SU-DHL-6 (cell line): ENCODE data around the gene MEIS2.

Source experiments
- H2AFZ ChIP-seq: fragments of 200-600 bp; sonication (generic); 2 replicates; pipeline ENCODE4 v1.6.1; 2014; ENCODE audit warnings: low read depth, mild to moderate bottlenecking, moderate library complexity, mixed read lengths, antibody characterized with exemption, low read length; ENCODE audit not compliant: severe bottlenecking
- H3F3A ChIP-seq: fragments of 200-600 bp; shearing (Covaris generic); 2 replicates; pipeline ENCODE4 v1.6.0; 2016; ENCODE audit warnings: antibody characterized with exemption, mild to moderate bottlenecking; ENCODE audit not compliant: insufficient read depth
- H3K27ac ChIP-seq: fragments of 200-600 bp; sonication (generic); 2 replicates; pipeline ENCODE4 v1.5.1; 2016; ENCODE audit warnings: low read depth, mild to moderate bottlenecking, low read length, moderate library complexity, mixed read lengths
- H3K27me3 ChIP-seq: fragments of 200-600 bp; sonication (generic), shearing (Covaris generic); 2 replicates; pipeline ENCODE4 v1.6.0; 2014; ENCODE audit warnings: mild to moderate bottlenecking, low read length
- H3K36me3 ChIP-seq: fragments of 200-600 bp; sonication (generic); 2 replicates; pipeline ENCODE4 v1.6.1; 2014; ENCODE audit warnings: mild to moderate bottlenecking, low read length, mixed read lengths
- H3K4me2 ChIP-seq: fragments of 300-600, 200-600 bp; shearing (Covaris generic), sonication (generic); 2 replicates; pipeline ENCODE4 v1.6.0; 2014; ENCODE audit warnings: low read length, low read depth, mild to moderate bottlenecking; ENCODE audit not compliant: poor library complexity, severe bottlenecking
- H3K4me3 ChIP-seq: fragments of 200-600 bp; sonication (generic); 2 replicates; pipeline ENCODE4 v1.5.1; 2014; ENCODE audit warnings: antibody characterized with exemption, low read length, mild to moderate bottlenecking, mixed read lengths; ENCODE audit not compliant: insufficient read depth, poor library complexity, severe bottlenecking
- H3K79me2 ChIP-seq: fragments of 200-600 bp; sonication (generic); 2 replicates; pipeline ENCODE4 v1.6.1; 2014; ENCODE audit warnings: mild to moderate bottlenecking, low read length, moderate library complexity; ENCODE audit not compliant: insufficient read depth
- H3K9ac ChIP-seq: fragments of 200-600 bp; sonication (generic); 2 replicates; pipeline ENCODE4 v1.7.0; 2014; ENCODE audit warnings: mild to moderate bottlenecking, low read length
- H3K9me2 ChIP-seq: fragments of 200-600 bp; sonication (generic); replicated peaks from 2 replicates; pipeline ENCODE4 v1.6.1; 2014; ENCODE audit warnings: low read length; ENCODE audit not compliant: insufficient read depth
- H3K9me3 ChIP-seq: fragments of 200-600 bp; sonication (generic); 2 replicates; pipeline ENCODE4 v1.6.1; 2014; ENCODE audit warnings: low read length, mixed read lengths; ENCODE audit not compliant: insufficient read depth
- H4K20me1 ChIP-seq: fragments of 200-600 bp; sonication (generic); 2 replicates; pipeline ENCODE4 v1.6.1; 2014; ENCODE audit warnings: low read depth, mild to moderate bottlenecking, antibody characterized with exemption, low read length, moderate library complexity, mixed read lengths
- CTCF ChIP-seq: fragments of 200-600 bp; sonication (generic); IDR thresholded peaks from one replicate; pipeline ENCODE4 v1.5.1; 2017; ENCODE audit warnings: antibody characterized with exemption, mild to moderate bottlenecking, low read length, moderate library complexity; ENCODE audit not compliant: insufficient read depth, poor library complexity, severe bottlenecking
- EZH2phosphoT487 ChIP-seq: fragments of 200-600 bp; sonication (generic), shearing (Covaris generic); conservative IDR thresholded peaks from 2 replicates; pipeline ENCODE4 v1.6.1; 2018; ENCODE audit warnings: mild to moderate bottlenecking, antibody characterized with exemption, low read length, moderate library complexity, mixed read lengths

The MEIS2 gene

GRCh38 chr15:36885771-36886170 is 214.6 kb downstream of the MEIS2 start:
- Histone ChIP-seq H4K20me1 (no peaks in the 10 kb centered on the region), H3K9me3 (no peaks in the 10 kb centered on the region), H3K4me2 (no peak overlapping the region), H3K9ac (no peak overlapping the region), H3K79me2 (no peaks in the 10 kb centered on the region), H3F3A (no peaks in the 10 kb centered on the region), H3K36me3 (no peaks in the 10 kb centered on the region), H2AFZ (no peak overlapping the region), H3K27me3 (no peaks in the 10 kb centered on the region), H3K27ac (no peak overlapping the region), H3K9me2 (no peaks in the 10 kb centered on the region), H3K4me3 (no peak overlapping the region)
- TF ChIP-seq CTCF (no peak), EZH2phosphoT487 (no peak)

GRCh38 chr15:36884936-36885635 is 215.3 kb downstream of the MEIS2 start:
- no peaks in the 10 kb centered on the region for H3K79me2 ChIP-seq
- no peak overlapping the region for H2AFZ ChIP-seq
- H3K9me2 ChIP-seq: no peaks in the 10 kb centered on the region
- H3K9ac ChIP-seq: no peak overlapping the region
- H3K9me3 ChIP-seq: no peaks in the 10 kb centered on the region
- no peaks in the 10 kb centered on the region for H3K36me3 ChIP-seq
- H4K20me1 ChIP-seq: no peaks in the 10 kb centered on the region
- H3K4me3 ChIP-seq: no peak overlapping the region
- no peak overlapping the region for H3K4me2 ChIP-seq
- no peaks in the 10 kb centered on the region for H3F3A ChIP-seq
- TF ChIP-seq EZH2phosphoT487 (no peak), CTCF (no peak)
- H3K27me3 ChIP-seq: no peaks in the 10 kb centered on the region
- no peak overlapping the region for H3K27ac ChIP-seq

GRCh38 chr15:36884518-36884875 is 215.9 kb downstream of the MEIS2 start:
- Histone ChIP-seq H3K4me3 (no peak overlapping the region), H3K9me2 (no peaks in the 10 kb centered on the region), H3K9me3 (no peaks in the 10 kb centered on the region), H3K27ac (no peak overlapping the region), H3K36me3 (no peaks in the 10 kb centered on the region), H2AFZ (no peak overlapping the region), H3K79me2 (no peaks in the 10 kb centered on the region), H3K27me3 (no peaks in the 10 kb centered on the region), H3F3A (no peaks in the 10 kb centered on the region), H3K4me2 (no peak overlapping the region), H3K9ac (no peak overlapping the region), H4K20me1 (no peaks in the 10 kb centered on the region)
- no peak for TF ChIP-seq CTCF
- no peak for TF ChIP-seq EZH2phosphoT487
